Gastroesophageal sphincter (tissue), 3 donors: ENCODE data around the gene IL17A.

Experiments
- CTCF ChIP-seq, 4 experiments: fragments of 200-600 bp in 2 of 4; fragments of 450-650 bp in 2 of 4; sonication (generic) in 1 of 4; IDR thresholded peaks; one replicate each; pipeline ENCODE4 v1.5.1; 2017 to 2019; ENCODE audit warnings: antibody characterized with exemption in 4 of 4, mild to moderate bottlenecking in 2 of 4, moderate library complexity in 2 of 4
- EP300 ChIP-seq: sonication (generic); formaldehyde crosslinking; IDR thresholded peaks from one replicate; pipeline ENCODE4 v1.6.1; 2017; ENCODE audit warnings: antibody characterized with exemption, mild to moderate bottlenecking
- POLR2A ChIP-seq, 2 donors: fragments of 450-650 bp; IDR thresholded peaks; one replicate each; pipeline ENCODE4 v1.6.1; 2017; ENCODE audit warnings: antibody characterized with exemption in 2 of 2, mild to moderate bottlenecking in 2 of 2, moderate library complexity in 1 of 2

- no peak for TF ChIP-seq POLR2A (IDR thresholded peaks at IDR 0.05)
- TF ChIP-seq EP300 = no peak
- TF ChIP-seq CTCF (IDR thresholded peaks at IDR 0.05) = no peak
Observed at GRCh38 chr6:52167267-52167666, 18.9 kb upstream of the IL17A start.
